Neural cell (in vitro differentiated cells): ENCODE measurements around the gene LDB2. TPM values are rescaled to one million over a fixed set of nuclear protein-coding genes. Genes with fewer than 3 reads are reported as not detected.

Source experiments
- H2AFZ ChIP-seq: fragments of 200-600, 300-800 bp; sonication (generic), shearing (Covaris generic); 2 replicates; pipeline ENCODE4 v1.6.0; 2014; ENCODE audit warnings: low read depth, mild to moderate bottlenecking, antibody characterized with exemption, low read length, moderate library complexity
- H3F3A ChIP-seq: fragments of 200-600 bp; shearing (Covaris generic); 2 replicates; pipeline ENCODE4 v1.6.1; 2016; ENCODE audit warnings: mild to moderate bottlenecking, moderate library complexity, mixed read lengths, antibody characterized with exemption, low read length; ENCODE audit not compliant: insufficient read depth, poor library complexity, severe bottlenecking
- H3K27ac ChIP-seq: fragments of 200-600, 300-800 bp; sonication (generic), shearing (Covaris generic); 2 replicates; pipeline ENCODE4 v1.5.1; 2014; ENCODE audit warnings: mild to moderate bottlenecking, low read length, moderate library complexity
- H3K27me3 ChIP-seq: fragments of 300-800, 200-600 bp; sonication (generic), shearing (Covaris generic); 2 replicates; pipeline ENCODE4 v1.6.0; 2014; ENCODE audit warnings: mild to moderate bottlenecking, low read depth, low read length, moderate library complexity; ENCODE audit not compliant: insufficient read depth
- H3K36me3 ChIP-seq: fragments of 300-800, 200-600 bp; sonication (generic), shearing (Covaris generic); 2 replicates; pipeline ENCODE4 v1.5.1; 2014; ENCODE audit warnings: mild to moderate bottlenecking, antibody characterized with exemption, low read length, moderate library complexity; ENCODE audit not compliant: insufficient read depth
- H3K4me2 ChIP-seq: fragments of 300-800, 200-600 bp; sonication (generic), shearing (Covaris generic); 2 replicates; pipeline ENCODE4 v1.6.0; 2014; ENCODE audit warnings: mild to moderate bottlenecking, low read length
- H3K4me3 ChIP-seq: fragments of 300-800, 200-600 bp; sonication (generic), shearing (Covaris generic); 2 replicates; pipeline ENCODE4 v1.5.1; 2014; ENCODE audit warnings: mild to moderate bottlenecking, low read length, moderate library complexity
- H3K79me2 ChIP-seq: fragments of 200-600 bp; shearing (Covaris generic); replicated peaks from 2 replicates; pipeline ENCODE4 v1.6.0; 2014; ENCODE audit warnings: mild to moderate bottlenecking, low read length, moderate library complexity; ENCODE audit not compliant: insufficient read depth
- H3K9ac ChIP-seq: fragments of 300-800, 200-600 bp; sonication (generic), shearing (Covaris generic); 2 replicates; pipeline ENCODE4 v1.6.1; 2016; ENCODE audit warnings: mild to moderate bottlenecking, low read length, mixed read lengths
- H3K9me2 ChIP-seq: fragments of 200-600 bp; shearing (Covaris generic); 2 replicates; pipeline ENCODE4 v1.6.1; 2016; ENCODE audit warnings: mild to moderate bottlenecking, low read length, mixed read lengths; ENCODE audit not compliant: insufficient read depth
- H3K9me3 ChIP-seq: fragments of 200-600, 300-800 bp; sonication (generic), shearing (Covaris generic); 2 replicates; pipeline ENCODE4 v1.6.1; 2016; ENCODE audit warnings: mild to moderate bottlenecking, mixed run types, low read length, moderate library complexity, mixed read lengths
- H4K20me1 ChIP-seq: fragments of 200-600 bp; shearing (Covaris generic); 2 replicates; pipeline ENCODE4 v1.6.1; 2016; ENCODE audit warnings: mild to moderate bottlenecking, mixed run types; ENCODE audit not compliant: insufficient read depth
- EP300 ChIP-seq: fragments of 450-650 bp; conservative IDR thresholded peaks from 2 replicates; pipeline ENCODE4 v1.6.1; 2014; ENCODE audit warnings: antibody characterized with exemption, mild to moderate bottlenecking, moderate library complexity; ENCODE audit not compliant: poor library complexity, severe bottlenecking
- EZH2 ChIP-seq: fragments of 200-600, 300-800 bp; shearing (Covaris generic), sonication (generic); IDR thresholded peaks from 2 replicates; pipeline ENCODE4 v1.6.1; 2014; ENCODE audit warnings: antibody characterized with exemption, low read length, borderline replicate concordance, mild to moderate bottlenecking; ENCODE audit not compliant: insufficient read depth, poor library complexity, severe bottlenecking
- MXI1 ChIP-seq: fragments of 450-650 bp; conservative IDR thresholded peaks from 2 replicates; pipeline ENCODE4 v1.6.1; 2014; ENCODE audit warnings: antibody characterized with exemption, mild to moderate bottlenecking; ENCODE audit not compliant: poor library complexity, severe bottlenecking
- POLR2AphosphoS5 ChIP-seq: IDR thresholded peaks from 2 replicates; pipeline ENCODE4 v1.6.1; 2012
- RAD21 ChIP-seq: fragments of 450-650 bp; conservative IDR thresholded peaks from 2 replicates; pipeline ENCODE4 v1.6.1; 2014; ENCODE audit warnings: antibody characterized with exemption, mild to moderate bottlenecking, moderate library complexity
- SMC3 ChIP-seq: fragments of 450-650 bp; conservative IDR thresholded peaks from 2 replicates; pipeline ENCODE4 v1.6.1; 2014; ENCODE audit warnings: antibody characterized with exemption, mild to moderate bottlenecking, moderate library complexity; ENCODE audit not compliant: poor library complexity
- TAF1 ChIP-seq: IDR thresholded peaks from 2 replicates; pipeline ENCODE4 v1.6.1; 2012; ENCODE audit warnings: low read depth
- polyA plus RNA-seq: library from polyadenylated mRNA; depleted of rRNA; stranded (reverse); fragments of >200 nt; gene quantifications from 2 replicates; pipeline ENCODE4 v1.2.3, GENCODE V29; 2014
- TF ChIP-seq, protein P1 (sequence below): IDR thresholded peaks from 2 replicates; pipeline ENCODE4 v1.6.1; 2012; ENCODE audit warnings: borderline replicate concordance
- TF ChIP-seq, protein P2 (sequence below): fragments of 450-650 bp; IDR thresholded peaks from 2 replicates; pipeline ENCODE4 v1.5.1; 2014; ENCODE audit warnings: antibody characterized with exemption, mild to moderate bottlenecking, moderate library complexity; ENCODE audit not compliant: poor library complexity, severe bottlenecking

The LDB2 gene
- polyA plus RNA-seq, 1 donor from 2014 or later: 58.9 TPM

DNA sequence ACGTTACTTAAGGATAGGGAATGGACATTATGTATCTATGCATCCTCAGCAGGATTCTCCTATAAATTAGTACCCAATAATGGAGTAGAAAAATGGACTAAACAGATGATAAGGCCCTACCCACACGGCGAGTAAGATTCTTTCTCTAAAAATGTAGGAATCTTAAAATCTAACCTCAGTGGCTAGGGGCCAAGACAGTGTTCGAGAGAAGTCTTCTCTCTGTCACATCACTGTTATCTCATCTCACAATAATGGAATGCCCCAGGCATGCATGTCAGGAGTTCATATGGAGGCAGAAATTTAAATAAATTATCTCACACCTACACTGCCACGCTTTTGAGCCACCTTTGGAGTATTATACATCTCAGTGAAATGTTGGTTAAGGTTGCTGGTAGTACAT is 132.9 kb downstream of the LDB2 start:
- Histone ChIP-seq H2AFZ (no peak overlapping the region), H3K9me2 (no peaks in the 10 kb centered on the region), H3K79me2 (no peaks in the 10 kb centered on the region), H3F3A (no peaks in the 10 kb centered on the region), H3K27ac (no peak overlapping the region), H3K9ac (no peak overlapping the region), H3K27me3 (no peaks in the 10 kb centered on the region), H3K9me3 (no peaks in the 10 kb centered on the region), H3K4me2 (no peak overlapping the region), H3K36me3 (no peaks in the 10 kb centered on the region), H4K20me1 (no peaks in the 10 kb centered on the region), H3K4me3 (no peak overlapping the region)
- TF ChIP-seq, protein P1, sequence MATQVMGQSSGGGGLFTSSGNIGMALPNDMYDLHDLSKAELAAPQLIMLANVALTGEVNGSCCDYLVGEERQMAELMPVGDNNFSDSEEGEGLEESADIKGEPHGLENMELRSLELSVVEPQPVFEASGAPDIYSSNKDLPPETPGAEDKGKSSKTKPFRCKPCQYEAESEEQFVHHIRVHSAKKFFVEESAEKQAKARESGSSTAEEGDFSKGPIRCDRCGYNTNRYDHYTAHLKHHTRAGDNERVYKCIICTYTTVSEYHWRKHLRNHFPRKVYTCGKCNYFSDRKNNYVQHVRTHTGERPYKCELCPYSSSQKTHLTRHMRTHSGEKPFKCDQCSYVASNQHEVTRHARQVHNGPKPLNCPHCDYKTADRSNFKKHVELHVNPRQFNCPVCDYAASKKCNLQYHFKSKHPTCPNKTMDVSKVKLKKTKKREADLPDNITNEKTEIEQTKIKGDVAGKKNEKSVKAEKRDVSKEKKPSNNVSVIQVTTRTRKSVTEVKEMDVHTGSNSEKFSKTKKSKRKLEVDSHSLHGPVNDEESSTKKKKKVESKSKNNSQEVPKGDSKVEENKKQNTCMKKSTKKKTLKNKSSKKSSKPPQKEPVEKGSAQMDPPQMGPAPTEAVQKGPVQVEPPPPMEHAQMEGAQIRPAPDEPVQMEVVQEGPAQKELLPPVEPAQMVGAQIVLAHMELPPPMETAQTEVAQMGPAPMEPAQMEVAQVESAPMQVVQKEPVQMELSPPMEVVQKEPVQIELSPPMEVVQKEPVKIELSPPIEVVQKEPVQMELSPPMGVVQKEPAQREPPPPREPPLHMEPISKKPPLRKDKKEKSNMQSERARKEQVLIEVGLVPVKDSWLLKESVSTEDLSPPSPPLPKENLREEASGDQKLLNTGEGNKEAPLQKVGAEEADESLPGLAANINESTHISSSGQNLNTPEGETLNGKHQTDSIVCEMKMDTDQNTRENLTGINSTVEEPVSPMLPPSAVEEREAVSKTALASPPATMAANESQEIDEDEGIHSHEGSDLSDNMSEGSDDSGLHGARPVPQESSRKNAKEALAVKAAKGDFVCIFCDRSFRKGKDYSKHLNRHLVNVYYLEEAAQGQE: no peak
- no peak for TF ChIP-seq TAF1
- no peak for TF ChIP-seq EZH2
- TF ChIP-seq SMC3: no peak
- no peak for TF ChIP-seq POLR2AphosphoS5
- TF ChIP-seq EP300: no peak
- TF ChIP-seq, protein P2, sequence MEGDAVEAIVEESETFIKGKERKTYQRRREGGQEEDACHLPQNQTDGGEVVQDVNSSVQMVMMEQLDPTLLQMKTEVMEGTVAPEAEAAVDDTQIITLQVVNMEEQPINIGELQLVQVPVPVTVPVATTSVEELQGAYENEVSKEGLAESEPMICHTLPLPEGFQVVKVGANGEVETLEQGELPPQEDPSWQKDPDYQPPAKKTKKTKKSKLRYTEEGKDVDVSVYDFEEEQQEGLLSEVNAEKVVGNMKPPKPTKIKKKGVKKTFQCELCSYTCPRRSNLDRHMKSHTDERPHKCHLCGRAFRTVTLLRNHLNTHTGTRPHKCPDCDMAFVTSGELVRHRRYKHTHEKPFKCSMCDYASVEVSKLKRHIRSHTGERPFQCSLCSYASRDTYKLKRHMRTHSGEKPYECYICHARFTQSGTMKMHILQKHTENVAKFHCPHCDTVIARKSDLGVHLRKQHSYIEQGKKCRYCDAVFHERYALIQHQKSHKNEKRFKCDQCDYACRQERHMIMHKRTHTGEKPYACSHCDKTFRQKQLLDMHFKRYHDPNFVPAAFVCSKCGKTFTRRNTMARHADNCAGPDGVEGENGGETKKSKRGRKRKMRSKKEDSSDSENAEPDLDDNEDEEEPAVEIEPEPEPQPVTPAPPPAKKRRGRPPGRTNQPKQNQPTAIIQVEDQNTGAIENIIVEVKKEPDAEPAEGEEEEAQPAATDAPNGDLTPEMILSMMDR: no peak
- TF ChIP-seq MXI1: no peak
- no peak for TF ChIP-seq RAD21

DNA sequence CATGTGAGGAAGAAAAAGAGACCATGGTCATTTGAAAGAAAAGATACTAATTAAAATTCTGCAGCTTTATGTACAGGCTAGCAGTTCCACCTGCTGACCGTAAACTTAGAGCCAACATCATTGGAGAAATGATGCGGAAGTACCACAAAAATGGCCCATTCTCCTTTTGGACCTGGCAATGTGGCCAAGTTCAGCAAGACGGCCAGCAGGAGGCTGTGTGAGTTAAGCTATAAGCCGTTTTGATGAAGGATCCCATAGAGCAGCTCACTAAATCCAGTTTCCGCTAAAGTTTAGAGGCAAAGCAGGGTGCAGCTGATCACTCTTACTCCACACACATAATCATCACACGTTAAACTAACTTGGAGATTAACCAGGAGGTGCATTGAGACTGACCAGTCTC is 133.8 kb downstream of the LDB2 start:
- no peak overlapping the region for H3K4me3 ChIP-seq
- H3K9me2 ChIP-seq: no peaks in the 10 kb centered on the region
- H3K4me2 ChIP-seq: no peak overlapping the region
- H3K9ac ChIP-seq: no peak overlapping the region
- no peaks in the 10 kb centered on the region for H3K36me3 ChIP-seq
- H4K20me1 ChIP-seq: no peaks in the 10 kb centered on the region
- TF ChIP-seq TAF1 (no peak), EP300 (no peak), RAD21 (peak; percentile 27)
- TF ChIP-seq, protein P2: peak; percentile 26
- H3K27me3 ChIP-seq: no peaks in the 10 kb centered on the region
- no peaks in the 10 kb centered on the region for H3K79me2 ChIP-seq
- no peak overlapping the region for H2AFZ ChIP-seq
- no peaks in the 10 kb centered on the region for H3K9me3 ChIP-seq
- H3K27ac ChIP-seq: no peak overlapping the region
- no peaks in the 10 kb centered on the region for H3F3A ChIP-seq
